Fibroblast of villous mesenchyme (primary cell): Measurements from ENCODE around the gene MICAL2. TPM values are rescaled to one million over a fixed set of nuclear protein-coding genes. Genes with fewer than 3 reads are reported as not detected.

Source experiments
- DNase-seq: peaks from one replicate; pipeline ENCODE4 v3.0.0-alpha.2; 2010; ENCODE audit warnings: low read depth
- H3K4me3 ChIP-seq: 2 replicates; pipeline ENCODE4 v1.5.1; 2011; ENCODE audit warnings: low read depth, mild to moderate bottlenecking, low read length
- total RNA-seq: library from RNA; depleted of rRNA; stranded (reverse); fragments of >200 nt; gene quantifications from 2 replicates; pipeline ENCODE4 v1.2.3, GENCODE V29; 2012
- TF ChIP-seq, protein P1 (sequence below): IDR thresholded peaks from 2 replicates; pipeline ENCODE4 v1.5.1; 2012; ENCODE audit warnings: low read depth, mild to moderate bottlenecking, low read length; ENCODE audit not compliant: insufficient read depth

MICAL2 gene
- total RNA-seq, 1 donor, result 164 TPM

DNA sequence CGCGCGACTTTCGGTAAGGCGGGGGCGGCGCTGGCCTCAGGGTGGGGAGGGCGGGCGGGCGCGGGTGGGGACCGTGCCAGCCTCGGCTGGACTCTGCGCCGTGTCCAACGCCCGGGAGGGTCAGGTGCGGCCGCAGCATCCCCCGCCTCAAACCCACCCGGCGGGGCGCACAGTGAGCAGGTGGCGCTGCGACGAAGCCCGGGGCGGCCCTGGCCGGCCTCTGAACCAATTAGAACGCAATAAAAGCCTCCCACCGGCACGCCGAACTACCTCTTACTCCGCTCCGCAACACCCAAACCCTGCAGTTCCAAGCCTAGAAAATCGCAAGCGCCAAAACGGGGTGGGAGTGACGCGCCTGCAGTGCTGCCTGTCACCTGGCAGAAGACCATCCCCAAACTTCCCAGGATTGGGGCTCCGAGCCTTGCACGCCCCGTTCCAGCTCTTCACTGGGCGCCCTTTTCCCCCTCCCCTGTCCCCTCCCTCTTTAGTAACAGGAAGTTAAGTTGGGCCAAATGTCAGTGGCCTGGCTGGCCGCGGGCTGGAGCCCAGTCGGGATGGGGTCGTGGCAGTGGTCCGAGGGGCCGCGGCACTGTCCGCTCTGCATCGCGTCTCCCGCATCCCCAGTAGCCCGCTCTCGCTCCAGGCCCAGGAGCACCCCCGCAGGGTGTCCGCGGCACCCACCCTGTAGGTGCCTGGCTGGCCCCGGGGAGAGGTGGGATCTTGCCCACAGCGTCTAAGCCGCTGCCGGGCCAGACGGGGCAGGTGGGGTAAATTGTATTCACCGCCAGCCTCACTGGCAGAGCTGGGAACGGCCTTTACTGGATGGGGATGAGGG, 541 bp downstream of the MICAL2 start:
- TF ChIP-seq, protein P1, sequence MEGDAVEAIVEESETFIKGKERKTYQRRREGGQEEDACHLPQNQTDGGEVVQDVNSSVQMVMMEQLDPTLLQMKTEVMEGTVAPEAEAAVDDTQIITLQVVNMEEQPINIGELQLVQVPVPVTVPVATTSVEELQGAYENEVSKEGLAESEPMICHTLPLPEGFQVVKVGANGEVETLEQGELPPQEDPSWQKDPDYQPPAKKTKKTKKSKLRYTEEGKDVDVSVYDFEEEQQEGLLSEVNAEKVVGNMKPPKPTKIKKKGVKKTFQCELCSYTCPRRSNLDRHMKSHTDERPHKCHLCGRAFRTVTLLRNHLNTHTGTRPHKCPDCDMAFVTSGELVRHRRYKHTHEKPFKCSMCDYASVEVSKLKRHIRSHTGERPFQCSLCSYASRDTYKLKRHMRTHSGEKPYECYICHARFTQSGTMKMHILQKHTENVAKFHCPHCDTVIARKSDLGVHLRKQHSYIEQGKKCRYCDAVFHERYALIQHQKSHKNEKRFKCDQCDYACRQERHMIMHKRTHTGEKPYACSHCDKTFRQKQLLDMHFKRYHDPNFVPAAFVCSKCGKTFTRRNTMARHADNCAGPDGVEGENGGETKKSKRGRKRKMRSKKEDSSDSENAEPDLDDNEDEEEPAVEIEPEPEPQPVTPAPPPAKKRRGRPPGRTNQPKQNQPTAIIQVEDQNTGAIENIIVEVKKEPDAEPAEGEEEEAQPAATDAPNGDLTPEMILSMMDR, result no peak
- peak; percentile 48 for DNase-seq
- H3K4me3 ChIP-seq, result peak overlapping the region; percentile 89

DNA sequence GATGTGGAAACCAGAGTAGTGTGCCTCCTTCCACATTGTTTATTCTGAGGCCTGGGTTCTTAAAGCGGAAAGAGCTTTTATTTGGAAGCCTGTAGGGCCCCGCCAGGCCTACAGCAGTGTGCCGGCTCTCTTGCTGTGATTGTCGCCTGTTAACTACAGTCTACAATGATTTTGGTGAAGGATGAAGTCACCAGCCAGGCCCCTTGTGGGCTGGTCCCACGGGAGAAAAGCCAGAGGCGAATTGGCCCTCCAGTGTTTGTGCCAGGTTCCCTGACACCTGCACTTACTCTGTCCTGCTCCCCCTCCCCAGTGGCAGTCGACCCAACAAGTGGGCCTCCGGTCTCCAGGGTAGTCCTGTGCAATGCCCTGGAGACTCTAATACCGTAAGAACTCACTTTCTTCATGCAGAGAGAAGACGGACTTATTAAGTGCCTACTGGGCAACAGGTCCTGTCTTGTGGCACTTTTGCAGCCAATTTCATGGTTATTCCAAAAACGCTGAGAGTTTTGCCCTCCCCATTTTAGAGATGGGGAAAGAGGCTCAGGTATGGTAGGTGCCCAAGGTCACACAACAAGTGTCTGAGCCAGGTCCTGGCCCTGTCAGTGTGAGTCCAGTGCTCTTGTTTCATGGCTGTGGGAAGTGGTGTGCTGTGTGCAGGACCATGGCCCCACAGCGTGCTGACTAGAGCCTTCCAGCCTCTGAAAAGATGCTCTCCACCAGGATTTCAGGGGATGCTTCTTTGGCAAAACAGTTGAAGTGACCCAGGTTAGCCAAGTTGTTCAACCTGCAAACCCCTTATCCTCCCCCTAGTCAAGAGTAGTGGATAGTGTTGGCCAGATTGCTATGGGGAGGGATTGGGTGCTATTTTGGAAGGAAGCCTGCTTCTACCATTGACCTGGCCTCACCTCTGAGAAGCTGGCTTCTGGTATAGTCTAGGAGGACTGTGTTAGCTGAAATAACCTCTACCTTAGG, 1.4 kb downstream of the MICAL2 start:
- TF ChIP-seq, protein P1, result no peak
- DNase-seq, result no peak
- H3K4me3 ChIP-seq, result peak overlapping the region; percentile 89

DNA sequence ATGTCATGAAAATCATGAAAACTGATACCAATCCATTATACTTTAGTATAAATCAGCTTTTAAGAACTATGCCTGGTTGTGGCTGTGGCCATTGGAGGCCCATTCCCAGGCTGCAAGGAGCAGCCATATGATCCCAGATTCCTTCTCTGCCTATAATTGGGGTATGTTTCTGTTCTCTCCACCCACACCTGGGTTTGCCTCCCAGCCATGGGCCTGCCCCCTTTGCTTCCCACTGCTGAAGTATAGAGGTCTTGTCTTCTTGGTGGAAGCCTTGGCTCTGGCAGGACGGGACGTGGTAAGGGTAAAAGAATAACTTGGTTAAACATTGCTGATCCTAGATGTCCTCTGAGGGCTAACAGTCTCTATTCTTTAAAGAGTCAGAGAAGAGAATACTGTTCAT, 2.4 kb downstream of the MICAL2 start:
- H3K4me3 ChIP-seq, result peak overlapping the region; percentile 1
- no peak for DNase-seq
- TF ChIP-seq, protein P1, result no peak

DNA sequence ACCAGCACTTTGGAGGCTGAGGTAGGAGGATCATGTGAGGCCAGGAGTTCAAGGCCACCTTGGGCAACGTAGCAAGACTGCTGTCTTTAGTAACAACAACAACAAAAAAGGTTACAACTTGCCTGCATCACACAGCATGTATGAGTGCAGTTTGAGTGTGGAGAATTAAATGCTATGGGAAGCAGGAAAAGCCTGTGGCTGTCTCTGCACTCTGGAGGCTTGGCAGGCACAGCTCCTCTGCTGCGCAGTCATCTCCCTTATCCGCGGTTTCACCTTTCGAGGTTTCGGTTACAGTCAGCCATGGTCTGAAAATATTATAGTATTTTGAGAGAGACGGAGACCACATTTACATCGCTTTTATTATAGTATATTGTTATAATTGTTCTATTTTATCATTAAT, 2.9 kb downstream of the MICAL2 start:
- H3K4me3 ChIP-seq, result no peak overlapping the region
- DNase-seq, result no peak
- TF ChIP-seq, protein P1, result no peak

DNA sequence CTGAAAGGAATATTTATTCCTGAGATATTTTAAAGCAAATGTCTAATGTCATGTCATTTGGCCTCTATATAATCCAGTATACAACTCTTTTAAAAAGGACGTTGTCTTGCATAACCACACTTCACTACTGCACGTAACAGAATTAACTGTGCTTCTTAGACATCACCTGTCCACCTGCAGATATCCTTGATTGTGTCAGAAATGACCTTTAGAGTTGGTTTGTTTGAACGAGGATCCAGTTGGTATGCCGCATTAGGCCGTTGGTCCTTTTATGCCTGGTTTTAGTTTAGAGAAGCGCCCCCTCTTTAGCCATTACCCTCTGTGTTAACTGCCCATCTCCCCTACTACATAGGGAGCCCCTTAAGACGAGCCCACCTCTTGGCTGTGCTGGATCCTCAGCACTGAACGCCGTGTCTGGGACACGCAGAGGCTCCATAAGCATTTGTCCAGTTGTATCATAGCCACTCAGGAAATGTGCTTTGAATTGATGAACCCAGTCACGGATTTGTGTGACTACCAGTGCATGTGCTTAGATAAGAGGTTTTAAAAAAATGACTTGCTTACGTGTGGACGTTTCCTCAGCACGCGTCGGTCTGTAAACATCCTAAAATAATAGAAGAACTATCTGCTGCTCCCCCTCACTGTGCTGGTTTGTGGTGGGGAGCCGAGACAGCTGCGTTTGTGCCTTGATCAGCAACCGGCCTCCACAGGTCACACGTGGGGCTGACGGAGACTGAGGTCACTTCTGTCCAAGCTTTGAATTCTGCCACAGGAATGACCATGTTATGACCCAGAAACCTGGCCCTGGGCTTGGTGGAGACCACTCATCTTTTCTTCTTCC, 4.0 kb downstream of the MICAL2 start:
- TF ChIP-seq, protein P1, result no peak
- H3K4me3 ChIP-seq, result no peak overlapping the region
- DNase-seq, result peak; percentile 91

DNA sequence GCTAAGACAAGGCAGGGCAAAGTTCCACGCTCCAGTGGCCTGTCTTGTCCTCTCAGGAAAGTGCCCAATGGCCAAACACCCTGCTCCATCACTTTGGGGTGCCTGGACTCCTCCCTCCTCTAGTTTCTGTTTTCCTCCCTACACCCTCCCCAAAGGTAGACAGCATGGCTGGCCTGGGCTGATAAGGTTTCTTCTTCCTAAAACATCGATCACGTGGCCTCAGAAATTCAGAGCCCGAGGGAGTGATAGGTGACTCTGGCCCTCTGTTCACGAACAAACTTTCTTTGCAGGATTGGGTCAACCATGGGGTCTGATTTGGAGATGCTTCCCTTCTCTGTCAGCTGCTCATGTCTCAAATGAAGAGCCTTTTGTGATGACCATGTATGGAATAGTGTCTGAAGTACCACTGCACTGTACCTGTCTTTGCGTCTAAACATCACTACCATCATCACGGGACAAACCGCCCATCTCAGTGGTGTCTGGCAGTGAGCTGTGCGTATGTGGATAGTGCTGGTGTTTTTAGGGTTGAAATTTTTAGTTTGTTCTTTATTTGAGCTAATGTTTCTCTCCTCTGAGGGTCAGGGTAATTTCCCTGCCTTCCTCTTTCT, 6.1 kb downstream of the MICAL2 start:
- no peak for DNase-seq
- TF ChIP-seq, protein P1, result no peak
- no peak overlapping the region for H3K4me3 ChIP-seq
